Fibroblast of gingiva (primary cell): ENCODE data around the gene STK35.
"Not testable (repeated sequence)": the region's sequence is repeated elsewhere in the genome, so short reads cannot be mapped to it uniquely, and the experiment has no call there.

Experiments used
- DNase-seq: peaks from one replicate; pipeline ENCODE4 v3.0.0-alpha.2; 2011; ENCODE audit warnings: low read depth

The STK35 gene

DNA sequence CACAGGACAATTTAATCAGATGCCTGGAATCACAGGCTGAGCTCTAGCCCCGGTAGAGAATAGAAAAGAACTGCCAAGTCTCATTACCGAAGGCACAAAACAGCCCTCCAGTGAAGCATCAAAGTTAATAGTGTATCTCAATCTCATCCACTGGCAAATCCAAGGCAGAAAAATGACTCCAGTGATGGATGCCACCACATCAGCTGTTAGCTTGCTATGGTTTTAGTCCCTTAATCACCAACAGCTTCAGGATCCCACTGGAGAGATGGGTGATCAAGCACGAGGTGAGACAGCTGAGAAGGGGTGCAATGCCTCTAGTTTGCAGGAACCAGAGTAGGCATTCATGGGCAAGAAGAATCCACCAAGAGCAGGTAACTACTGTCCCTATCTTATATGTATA is 81.8 kb downstream of the STK35 start:
- DNase-seq: no peak

DNA sequence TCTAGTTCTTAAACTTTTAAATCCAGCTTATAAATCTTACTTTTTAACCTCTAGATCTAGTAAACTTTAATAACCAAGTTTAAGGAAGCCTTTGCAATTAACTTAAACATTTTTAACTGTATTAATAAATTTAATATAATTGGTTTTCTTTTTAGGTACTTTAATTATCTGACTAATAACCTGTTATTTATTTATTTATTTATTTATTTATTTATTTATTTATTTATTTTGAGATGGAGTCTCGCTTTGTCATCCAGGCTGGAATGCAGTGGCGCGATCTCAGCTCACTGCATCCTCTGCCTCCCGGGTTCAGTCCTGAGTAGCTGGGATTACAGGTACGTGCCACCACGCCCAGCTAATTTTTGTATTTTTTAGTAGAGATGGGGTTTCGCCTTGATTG is 83.3 kb downstream of the STK35 start:
- DNase-seq: not testable (repeated sequence)

- no peak for DNase-seq
Measured at GRCh38 chr20:2195614-2196013, 94.0 kb downstream of the STK35 start.

DNA sequence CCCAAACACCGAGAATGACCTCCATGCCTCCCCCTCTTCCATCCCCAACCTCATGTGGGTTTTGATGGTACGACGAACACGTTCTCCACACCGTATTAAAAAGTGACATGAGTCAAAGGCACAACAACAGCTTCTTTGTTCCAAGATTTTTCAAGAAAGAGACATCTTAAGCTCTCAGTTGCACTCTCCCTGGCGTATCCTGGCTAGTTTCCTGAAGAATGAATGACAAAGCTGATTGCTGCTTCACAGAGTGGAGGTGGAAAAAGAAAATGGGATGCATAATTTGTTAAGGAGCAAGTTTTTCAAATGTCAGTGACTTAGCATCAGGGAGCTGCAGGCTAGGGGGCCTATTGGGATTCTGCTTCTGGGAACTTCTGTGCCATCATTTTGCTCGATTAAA is 95.5 kb downstream of the STK35 start:
- DNase-seq: no peak
